ENCODE measurements around the gene TCF23.

DNA sequence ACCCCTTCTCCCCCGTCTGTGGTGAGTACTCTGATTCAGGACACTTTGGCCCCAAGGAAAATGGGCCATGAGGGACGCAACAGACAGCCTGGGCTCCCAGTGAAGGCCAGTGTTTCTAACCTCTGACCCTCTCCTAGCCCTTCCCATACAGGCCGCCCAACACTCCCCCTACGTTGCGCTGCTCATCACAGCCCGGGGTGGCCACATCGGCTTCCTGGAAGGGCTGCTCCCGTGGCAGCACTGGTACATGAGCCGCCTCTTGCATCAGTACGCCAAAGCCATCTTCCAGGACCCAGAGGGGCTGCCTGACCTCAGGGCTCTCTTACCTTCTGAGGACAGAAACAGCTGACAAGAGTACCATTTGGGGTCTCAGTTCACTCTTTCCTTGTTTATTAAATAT lies 18.4 kb upstream of the TCF23 start:
- TF ChIP-seq CTCF (IDR thresholded peaks at IDR 0.05) (no peak), POLR2A (IDR thresholded peaks at IDR 0.05) (no peak)
